HepG2 (cell line): ENCODE measurements around the gene USP2. TPM values are rescaled to one million over a fixed set of nuclear protein-coding genes. Genes with fewer than 3 reads are reported as not detected.
A peak's percentile ranks its signal among the peaks of the same experiment; 100 is the strongest.

Source experiments
- DPF2 ChIP-seq: sonication (generic); formaldehyde crosslinking; IDR thresholded peaks from 2 replicates; pipeline ENCODE4 v1.4.0; 2020; ENCODE audit warnings: mild to moderate bottlenecking, low read depth, missing genetic modification reagents, borderline replicate concordance
- FOXK1 ChIP-seq: sonication (generic); formaldehyde crosslinking; IDR thresholded peaks from 2 replicates; pipeline ENCODE4 v1.4.0; 2020; ENCODE audit warnings: low read depth, missing genetic modification reagents, borderline replicate concordance
- HDAC2 ChIP-seq: sonication (generic); formaldehyde crosslinking; IDR thresholded peaks from 2 replicates; pipeline ENCODE4 v1.4.0; 2020; ENCODE audit warnings: missing genetic modification reagents
- HMG20A ChIP-seq: IDR thresholded peaks from 2 replicates; pipeline ENCODE4 v1.6.1; 2016; ENCODE audit warnings: borderline replicate concordance
- HNRNPL ChIP-seq: fragments of 200-400 bp; formaldehyde crosslinking; IDR thresholded peaks from 2 replicates; pipeline ENCODE4 v1.6.1; 2017; ENCODE audit warnings: mild to moderate bottlenecking, low read depth, low read length
- HOXA3 ChIP-seq: sonication (generic); formaldehyde crosslinking; IDR thresholded peaks from 2 replicates; pipeline ENCODE4 v1.5.0; 2020; ENCODE audit warnings: missing genetic modification reagents
- KAT2B ChIP-seq: fragments of 150-350 bp; IDR thresholded peaks from 2 replicates; pipeline ENCODE4 v1.6.1; 2014; ENCODE audit warnings: low read depth, low read length, borderline replicate concordance
- KAT8 ChIP-seq: IDR thresholded peaks from 2 replicates; pipeline ENCODE4 v1.6.1; 2016; ENCODE audit warnings: missing genetic modification reagents, missing compliant biosample characterization
- KLF12 ChIP-seq: sonication (generic); formaldehyde crosslinking; IDR thresholded peaks from 2 replicates; pipeline ENCODE4 v1.4.0; 2020; ENCODE audit warnings: missing genetic modification reagents, borderline replicate concordance
- MNT ChIP-seq: fragments of 450-650 bp; IDR thresholded peaks from 2 replicates; pipeline ENCODE4 v1.6.1; 2016
- MXI1 ChIP-seq: IDR thresholded peaks from 3 replicates; pipeline ENCODE4 v1.6.1; 2012; ENCODE audit warnings: low read depth, low read length, inconsistent platforms, borderline replicate concordance
- NAIF1 ChIP-seq: sonication (generic); formaldehyde crosslinking; IDR thresholded peaks from 2 replicates; pipeline ENCODE4 v1.5.0; 2020; ENCODE audit warnings: mild to moderate bottlenecking, missing genetic modification reagents, borderline replicate concordance
- RXRB ChIP-seq: IDR thresholded peaks from 2 replicates; pipeline ENCODE4 v1.6.1; 2016; ENCODE audit warnings: borderline replicate concordance, missing genetic modification reagents, missing compliant biosample characterization
- SALL1 ChIP-seq: sonication (generic); formaldehyde crosslinking; IDR thresholded peaks from 2 replicates; pipeline ENCODE4 v1.8.0; 2022; ENCODE audit warnings: mild to moderate bottlenecking, missing genetic modification reagents
- SIX1 ChIP-seq: sonication (generic); formaldehyde crosslinking; IDR thresholded peaks from 2 replicates; pipeline ENCODE4 v1.4.0; 2020; ENCODE audit warnings: missing genetic modification reagents, borderline replicate concordance
- SOX13 ChIP-seq, 3 experiments: fragments of 450-650 bp in 1 of 3; sonication (generic) in 1 of 3; formaldehyde crosslinking in 1 of 3; IDR thresholded peaks in 2 of 3; conservative IDR thresholded peaks in 1 of 3; 2 replicates each; pipeline versions ENCODE4 v1.5.0 to v1.6.1; 2016 to 2020; ENCODE audit warnings: antibody characterized with exemption in 1 of 3, mild to moderate bottlenecking in 1 of 3, missing compliant biosample characterization in 1 of 3, missing genetic modification reagents in 1 of 3, moderate library complexity in 1 of 3
- TEF ChIP-seq: sonication (generic); formaldehyde crosslinking; IDR thresholded peaks from 2 replicates; pipeline ENCODE4 v1.5.0; 2020; ENCODE audit warnings: missing genetic modification reagents
- THRA ChIP-seq: sonication (generic); formaldehyde crosslinking; IDR thresholded peaks from 2 replicates; pipeline ENCODE4 v1.4.0; 2020; ENCODE audit warnings: missing genetic modification reagents, borderline replicate concordance
- TRIM22 ChIP-seq: fragments of 450-650 bp; IDR thresholded peaks from 2 replicates; pipeline ENCODE4 v1.6.1; 2017
- YEATS2 ChIP-seq: sonication (generic); formaldehyde crosslinking; IDR thresholded peaks from 2 replicates; pipeline ENCODE4 v1.4.0; 2020; ENCODE audit warnings: missing genetic modification reagents, borderline replicate concordance
- ZFX ChIP-seq: sonication (generic); formaldehyde crosslinking; IDR thresholded peaks from 2 replicates; pipeline ENCODE4 v1.4.0; 2020; ENCODE audit warnings: mild to moderate bottlenecking, low read depth, missing genetic modification reagents, moderate library complexity
- ZIK1 ChIP-seq: sonication (generic); formaldehyde crosslinking; IDR thresholded peaks from 2 replicates; pipeline ENCODE4 v1.5.0; 2020; ENCODE audit warnings: mild to moderate bottlenecking, low read depth, missing genetic modification reagents, borderline replicate concordance
- ZNF143 ChIP-seq: sonication (generic); formaldehyde crosslinking; IDR thresholded peaks from 2 replicates; pipeline ENCODE4 v1.4.0; 2020; ENCODE audit warnings: missing genetic modification reagents
- ZNF335 ChIP-seq: sonication (generic); formaldehyde crosslinking; IDR thresholded peaks from 2 replicates; pipeline ENCODE4 v1.4.0; 2020; ENCODE audit warnings: missing genetic modification reagents
- ZNF501 ChIP-seq: sonication (generic); formaldehyde crosslinking; IDR thresholded peaks from 2 replicates; pipeline ENCODE4 v1.5.1; 2020; ENCODE audit warnings: mild to moderate bottlenecking, moderate library complexity, missing genetic modification reagents
- polyA plus RNA-seq, 8 experiments: library from polyadenylated mRNA; depleted of rRNA in 3 of 8; stranded (reverse) in 7 of 8; unstranded in 1 of 8; fragments of >200 nt; fragmentation: Illumina TruSeq in 4 of 8; extraction: Trizol in 4 of 8; gene quantifications; 2 replicates each; pipeline versions ENCODE4 v1.2.1 to v1.2.3, GENCODE V29; 2011 to 2016; ENCODE audit warnings: low read depth in 4 of 8, missing spikeins in 1 of 8, mixed read lengths in 1 of 8; ENCODE audit not compliant: insufficient read depth in 1 of 8
- total RNA-seq, 5 experiments: library from RNA; depleted of rRNA; stranded (reverse); fragments of >200 nt; fragmentation: Illumina TruSeq; extraction: Trizol; gene quantifications; 2 replicates each; pipeline ENCODE4 v1.2.3, GENCODE V29; 2016; ENCODE audit warnings: low read depth in 1 of 5

Gene USP2
- total and polyA plus RNA-seq, 2 of the 13 experiments (the other 11 are each of a cell fraction or from before 2014, with no cell fraction given): 2.5 to 6.0 TPM

GRCh38 chr11:119352857-119353260, 28.6 kb downstream of the USP2 start (continued):
- no peak for TF ChIP-seq DPF2 (CRISPR knock-in tag)
- TF ChIP-seq FOXK1: 0 out of 2 replicates have a peak, but pooled peaks have one; percentile 41
- TF ChIP-seq MXI1: peak; percentile 82; the same call in 2 of the 3 replicates
- TF ChIP-seq KAT2B: no peak
- TF ChIP-seq KLF12 (CRISPR knock-in tag): no peak
- TF ChIP-seq ZIK1: no peak
- TF ChIP-seq KAT8: peak; percentile 56; the same call in 1 of the 2 replicates
- TF ChIP-seq ZFX (CRISPR knock-in tag): peak; percentile 65; the same call in 1 of the 2 replicates
- no peak for TF ChIP-seq TRIM22
- no peak for TF ChIP-seq TEF (CRISPR knock-in tag)
- TF ChIP-seq ZNF501 (CRISPR knock-in tag): no peak
- peak; percentile 26; the same call in 1 of the 2 replicates for TF ChIP-seq HOXA3
- TF ChIP-seq HDAC2 (CRISPR knock-in tag): peak; percentile 85
- no peak for TF ChIP-seq NAIF1 (CRISPR knock-in tag)
- TF ChIP-seq MNT: peak; percentile 46
- no peak for TF ChIP-seq SOX13 (IDR thresholded peaks at IDR 0.05)
- TF ChIP-seq SOX13 (CRISPR knock-in tag; conservative IDR thresholded peaks at IDR 0.05 in 1 of 2, IDR thresholded peaks at IDR 0.05 in 1 of 2): peak in 1 of 2 experiments; percentile 87; a peak in 2 of 4 replicates
- peak; percentile 60 for TF ChIP-seq SALL1 (CRISPR knock-in tag)
- no peak for TF ChIP-seq ZNF143
- no peak for TF ChIP-seq HNRNPL
- TF ChIP-seq RXRB: peak; percentile 46; the same call in 1 of the 2 replicates
- TF ChIP-seq SIX1 (CRISPR knock-in tag): no peak
- peak; percentile 52; the same call in 1 of the 2 replicates for TF ChIP-seq HMG20A (CRISPR knock-in tag)
- TF ChIP-seq ZNF335 (CRISPR knock-in tag): 0 out of 2 replicates have a peak, but pooled peaks have one; percentile 22
- TF ChIP-seq YEATS2 (CRISPR knock-in tag): no peak; the same call in 1 of the 2 replicates
- no peak for TF ChIP-seq THRA (CRISPR knock-in tag)
